ENCODE results near the gene TYW3. TPM values are rescaled to one million over a fixed set of nuclear protein-coding genes. Genes with fewer than 3 reads are reported as not detected.
"Not testable (repeated sequence)": the region's sequence is repeated elsewhere in the genome, so short reads cannot be mapped to it uniquely, and the experiment has no call there.

Gene TYW3
- polyA plus RNA-seq, 3 donors, result 5.0 to 6.0 (median 5.2) TPM

- 98% methylated on average over 5 of the region's 6 CpGs for WGBS (ENCODE audit: insufficient coverage)
- H3K27me3 ChIP-seq (ENCODE audit: control insufficient read depth in 2 of 2, insufficient read depth in 2 of 2, low read length in 2 of 2); H3K9ac ChIP-seq (ENCODE audit: insufficient read depth, low read length, poor library complexity, severe bottlenecking); H2AFZ ChIP-seq (ENCODE audit: insufficient read depth, low read depth, low read length, poor library complexity, severe bottlenecking); H4K20me1 ChIP-seq (ENCODE audit: insufficient read depth, low read length); H3K4me1 ChIP-seq (ENCODE audit: control insufficient read depth in 1 of 2, insufficient read depth in 2 of 2, low read length in 2 of 2); H3K4me2 ChIP-seq (replicated peaks; ENCODE audit: extremely low read depth, low read length, poor library complexity, severe bottlenecking); intact Hi-C loops (cut with micrococcal nuclease); H3K4me3 ChIP-seq (replicated peaks in 1 of 3; ENCODE audit: low read depth in 2 of 3, low read length in 3 of 3); H3K27ac ChIP-seq (ENCODE audit: low read depth in 1 of 2, low read length in 2 of 2); DNase-seq; H3K79me2 ChIP-seq (ENCODE audit: insufficient read depth, low read length); H3K4me3 Mint-ChIP-seq; H3K27me3 Mint-ChIP-seq (ENCODE audit: low read depth in 3 of 3); H3K4me1 Mint-ChIP-seq: not testable (repeated sequence)
- H3K9me3 Mint-ChIP-seq, result peaks cover 16 to 26% (median 23%) of the 10 kb centered on the region in 7 donors
- H3K9me3 ChIP-seq (replicated peaks in 1 of 2; ENCODE audit: control insufficient read depth in 1 of 2, insufficient read depth in 1 of 2, low read length in 2 of 2), result peaks cover 21 to 26% of the 10 kb centered on the region in 2 donors
- peak overlapping the region in 2 of 7 donors; percentile 57 to 74 for H3K27ac Mint-ChIP-seq
- peaks cover 76 to 82% of the 10 kb centered on the region in 2 donors for H3K36me3 Mint-ChIP-seq
- peaks cover 30 to 85% of the 10 kb centered on the region in 2 donors for H3K36me3 ChIP-seq (replicated peaks in 1 of 2; ENCODE audit: control insufficient read depth in 1 of 2, insufficient read depth in 2 of 2, low read length in 2 of 2)
These were observed 12.3 kb downstream of the TYW3 start for GRCh38 chr1:74745247-74745646.

- H3K36me3 ChIP-seq (replicated peaks in 1 of 2; ENCODE audit: control insufficient read depth in 1 of 2, insufficient read depth in 2 of 2, low read length in 2 of 2), result peaks cover 38 to 85% of the 10 kb centered on the region in 2 donors
- no peaks in the 10 kb centered on the region for H4K20me1 ChIP-seq (ENCODE audit: insufficient read depth, low read length)
- Mint-ChIP-seq H3K4me3 (no peak overlapping the region), H3K27me3 (ENCODE audit: low read depth in 3 of 3) (peaks cover 0 to 1% (median 0%) of the 10 kb centered on the region in 3 donors), H3K36me3 (peaks cover 70 to 81% of the 10 kb centered on the region in 2 donors), H3K4me1 (no peaks in the 10 kb centered on the region), H3K9me3 (peaks cover 4 to 15% (median 10%) of the 10 kb centered on the region in 7 donors), H3K27ac (no peak overlapping the region)
- H3K27ac ChIP-seq (ENCODE audit: low read depth in 1 of 2, low read length in 2 of 2), result no peak overlapping the region
- H3K4me1 ChIP-seq (ENCODE audit: control insufficient read depth in 1 of 2, insufficient read depth in 2 of 2, low read length in 2 of 2), result no peaks in the 10 kb centered on the region
- H3K9me3 ChIP-seq (replicated peaks in 1 of 2; ENCODE audit: control insufficient read depth in 1 of 2, insufficient read depth in 1 of 2, low read length in 2 of 2), result peaks cover 10 to 13% of the 10 kb centered on the region in 2 donors
- no CpG with 5 or more reads among the region's 1 CpG for WGBS (ENCODE audit: insufficient coverage)
- H3K9ac ChIP-seq (ENCODE audit: insufficient read depth, low read length, poor library complexity, severe bottlenecking), result no peak overlapping the region
- TF ChIP-seq, protein P1, sequence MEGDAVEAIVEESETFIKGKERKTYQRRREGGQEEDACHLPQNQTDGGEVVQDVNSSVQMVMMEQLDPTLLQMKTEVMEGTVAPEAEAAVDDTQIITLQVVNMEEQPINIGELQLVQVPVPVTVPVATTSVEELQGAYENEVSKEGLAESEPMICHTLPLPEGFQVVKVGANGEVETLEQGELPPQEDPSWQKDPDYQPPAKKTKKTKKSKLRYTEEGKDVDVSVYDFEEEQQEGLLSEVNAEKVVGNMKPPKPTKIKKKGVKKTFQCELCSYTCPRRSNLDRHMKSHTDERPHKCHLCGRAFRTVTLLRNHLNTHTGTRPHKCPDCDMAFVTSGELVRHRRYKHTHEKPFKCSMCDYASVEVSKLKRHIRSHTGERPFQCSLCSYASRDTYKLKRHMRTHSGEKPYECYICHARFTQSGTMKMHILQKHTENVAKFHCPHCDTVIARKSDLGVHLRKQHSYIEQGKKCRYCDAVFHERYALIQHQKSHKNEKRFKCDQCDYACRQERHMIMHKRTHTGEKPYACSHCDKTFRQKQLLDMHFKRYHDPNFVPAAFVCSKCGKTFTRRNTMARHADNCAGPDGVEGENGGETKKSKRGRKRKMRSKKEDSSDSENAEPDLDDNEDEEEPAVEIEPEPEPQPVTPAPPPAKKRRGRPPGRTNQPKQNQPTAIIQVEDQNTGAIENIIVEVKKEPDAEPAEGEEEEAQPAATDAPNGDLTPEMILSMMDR (IDR thresholded peaks at IDR 0.05), result no peak
- H3K4me3 ChIP-seq (replicated peaks in 1 of 3; ENCODE audit: low read depth in 2 of 3, low read length in 3 of 3), result no peak overlapping the region
- DNase-seq, result no peak
- no peak overlapping the region for H2AFZ ChIP-seq (ENCODE audit: insufficient read depth, low read depth, low read length, poor library complexity, severe bottlenecking)
- H3K4me2 ChIP-seq (replicated peaks; ENCODE audit: extremely low read depth, low read length, poor library complexity, severe bottlenecking), result no peak overlapping the region
- intact Hi-C loops (cut with micrococcal nuclease), result no loop called here
- H3K79me2 ChIP-seq (ENCODE audit: insufficient read depth, low read length), result no peaks in the 10 kb centered on the region
- H3K27me3 ChIP-seq (ENCODE audit: control insufficient read depth in 2 of 2, insufficient read depth in 2 of 2, low read length in 2 of 2), result no peaks in the 10 kb centered on the region
These were observed 16.0 kb downstream of the TYW3 start for GRCh38 chr1:74748960-74749359.
